HG02763 (cell line): ENCODE data around the gene CNPY2.
"Not testable (repeated sequence)": the region's sequence is repeated elsewhere in the genome, so short reads cannot be mapped to it uniquely, and the experiment has no call there.

Source experiments
- ATAC-seq: cut with Tn5 transposase; IDR thresholded peaks from one replicate; pipeline ENCODE4 v1.9.1; 2021; ENCODE audit warnings: mild to moderate bottlenecking, moderate library complexity; ENCODE audit not compliant: unreplicated experiment

Gene CNPY2

GRCh38 chr12:56315622-56316473 is at the start of gene CNPY2:
CNPY2 (minus strand) TSS chr12:56315988; CDS start chr12:56315217, 771 bp downstream.
- peak; percentile 87 for ATAC-seq

GRCh38 chr12:56362130-56363059 is 46.6 kb upstream of the CNPY2 start, which contains the start of gene APOF:
APOF (minus strand) TSS chr12:56362857; CDS start chr12:56362745, 112 bp downstream.
- ATAC-seq = no peak

DNA sequence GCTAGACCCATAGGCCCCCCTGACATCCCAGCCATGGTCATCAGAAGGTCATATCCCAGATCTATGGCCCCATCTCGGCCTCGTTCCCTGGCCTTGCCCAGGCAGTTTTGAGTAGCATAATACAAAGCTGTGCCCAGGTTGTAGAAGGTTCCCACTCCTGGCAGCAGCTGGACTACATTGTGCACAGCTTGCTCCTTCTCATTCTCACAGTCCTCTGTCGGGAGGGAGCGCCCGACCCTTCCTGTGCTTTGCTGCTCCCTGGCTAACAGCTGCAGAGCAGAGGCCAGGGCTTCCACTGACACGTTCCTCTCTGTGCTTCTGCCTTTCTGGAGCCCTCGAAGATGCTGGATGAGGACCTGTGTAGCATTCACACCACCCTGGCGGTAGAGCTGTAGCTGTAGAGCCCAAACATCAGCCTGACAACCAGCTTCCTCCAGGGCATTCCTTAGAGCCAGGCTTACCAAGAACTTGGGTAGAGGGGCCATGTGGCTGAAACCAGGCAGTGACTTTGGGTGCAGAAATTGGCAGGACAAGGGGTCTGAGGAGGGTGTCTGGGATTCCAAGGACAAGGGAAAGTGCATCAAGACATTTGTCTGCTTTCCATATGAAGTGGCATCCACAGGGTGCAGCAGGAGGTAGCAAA is 45.8 kb upstream of the CNPY2 start:
- no peak for ATAC-seq

- peak; percentile 94 for ATAC-seq
Measured at GRCh38 chr12:56359851-56360767, 44.3 kb upstream of the CNPY2 start, which contains the start of gene STAT2. STAT2 (minus strand) TSS chr12:56360107; CDS start chr12:56356571, 3,536 bp downstream.

- ATAC-seq = no peak
Measured at GRCh38 chr12:56358836-56359532, 43.2 kb upstream of the CNPY2 start.

- no peak for ATAC-seq
Measured at GRCh38 chr12:56351325-56351724, 35.5 kb upstream of the CNPY2 start.

DNA sequence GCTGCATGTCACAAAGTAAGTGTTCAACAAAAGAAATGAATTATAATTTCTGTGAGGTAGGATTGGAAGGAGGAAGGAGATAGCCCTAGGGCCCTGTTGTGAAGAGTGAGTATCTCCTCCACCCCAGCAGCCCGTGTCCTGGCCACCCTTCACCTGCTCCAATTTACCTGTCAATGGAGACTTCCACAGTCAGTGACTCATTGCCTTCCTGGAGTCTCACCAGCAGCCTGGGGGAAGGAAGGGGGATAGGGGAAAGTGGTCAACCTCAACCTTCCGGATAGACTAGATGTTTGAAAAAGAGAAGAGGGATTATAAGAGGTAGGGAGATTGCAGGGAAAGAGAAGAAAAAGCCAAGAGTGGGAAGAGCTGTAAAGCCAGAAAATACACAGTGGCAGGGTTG is 34.9 kb upstream of the CNPY2 start:
- no peak for ATAC-seq

DNA sequence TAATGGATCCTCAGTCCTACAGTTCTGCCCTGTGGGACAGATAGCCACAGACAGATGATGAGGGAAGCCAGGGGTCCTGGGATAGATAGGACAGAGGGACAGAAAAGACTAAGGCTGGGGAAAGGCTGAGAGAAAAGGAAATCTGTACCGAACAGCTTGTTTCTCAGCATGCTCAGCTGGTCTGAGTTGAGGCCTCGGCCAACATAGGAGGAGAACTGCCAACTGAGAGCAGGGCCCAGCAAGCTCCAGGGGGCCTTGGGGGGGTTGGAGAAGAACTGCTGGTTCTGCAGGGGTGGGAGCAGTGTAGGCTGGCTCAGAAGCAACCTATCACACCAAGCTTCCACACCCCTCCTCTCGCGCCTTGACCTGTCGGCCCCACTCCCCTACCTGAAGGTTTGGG is 33.0 kb upstream of the CNPY2 start:
- no peak for ATAC-seq

DNA sequence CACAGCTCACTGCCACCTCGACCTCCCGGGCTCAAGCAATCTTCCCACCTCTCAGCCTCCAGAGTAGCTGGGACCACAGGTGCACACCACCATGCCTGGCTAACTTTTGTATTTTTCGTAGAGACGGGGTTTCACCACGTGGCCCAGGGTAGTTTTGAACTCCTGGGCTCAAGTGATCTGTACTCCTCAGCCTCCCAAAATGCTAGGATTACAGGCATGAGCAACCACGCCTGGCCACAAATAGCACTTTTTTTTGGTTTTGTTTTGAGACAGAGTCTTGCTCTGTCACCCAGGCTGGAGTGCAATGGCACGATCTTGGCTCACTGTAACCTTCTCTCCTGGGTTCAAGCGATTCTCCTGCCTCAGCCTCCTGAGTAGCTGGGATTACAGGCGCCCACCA is 31.5 kb upstream of the CNPY2 start:
- ATAC-seq = not testable (repeated sequence)

- ATAC-seq = no peak
Measured at GRCh38 chr12:56346675-56347074, 30.9 kb upstream of the CNPY2 start.

- not testable (repeated sequence) for ATAC-seq
Measured at GRCh38 chr12:56342290-56342689, 26.5 kb upstream of the CNPY2 start.

DNA sequence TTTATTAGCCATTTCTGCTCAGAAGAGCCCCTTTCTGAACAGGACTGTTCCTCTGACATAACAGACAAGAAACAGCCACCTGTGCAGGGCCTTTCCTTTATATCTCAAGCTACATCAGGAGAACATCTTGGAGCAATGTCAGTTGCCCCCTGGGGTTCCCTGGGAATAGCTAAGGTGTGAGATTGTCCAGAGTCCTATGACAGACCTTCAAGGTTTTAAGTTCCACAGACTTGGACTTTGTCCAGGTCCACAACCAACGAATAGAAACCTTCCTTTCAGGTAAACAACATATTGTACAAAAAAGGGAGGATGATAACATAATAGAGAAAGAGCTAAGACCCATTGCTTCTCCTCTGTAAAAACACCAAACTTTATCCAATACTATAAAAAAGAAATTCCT is 25.8 kb upstream of the CNPY2 start:
- no peak for ATAC-seq

GRCh38 chr12:56339158-56339422 is 23.3 kb upstream of the CNPY2 start:
- ATAC-seq = no peak

GRCh38 chr12:56338308-56339157 is 22.7 kb upstream of the CNPY2 start, which contains the start of gene IL23A:
IL23A (plus strand) TSS chr12:56338884; CDS start chr12:56339045, 161 bp downstream.
- ATAC-seq = no peak

DNA sequence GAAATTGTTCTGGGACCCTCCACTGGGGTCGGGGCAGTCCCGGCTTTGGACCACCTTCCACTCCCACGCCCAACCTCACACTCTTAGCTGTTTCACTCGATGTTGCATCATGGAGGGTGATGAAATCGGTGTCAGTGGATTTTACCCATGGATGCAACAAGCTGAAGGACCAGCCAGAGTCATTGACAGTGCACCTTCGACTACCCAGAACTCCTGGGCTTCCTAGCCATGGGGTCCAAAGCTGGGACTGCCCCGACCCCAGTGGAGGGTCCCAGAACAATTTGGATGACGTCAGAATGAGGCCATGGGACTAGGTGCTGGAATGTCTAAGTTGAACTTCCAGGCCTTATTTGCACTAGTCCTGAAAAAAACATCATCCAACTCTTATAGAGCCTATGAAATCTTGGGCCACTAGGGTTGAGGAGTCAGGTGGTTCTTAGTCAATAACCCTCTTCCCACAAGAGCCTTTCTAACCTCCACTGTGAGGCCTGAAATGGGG is 22.0 kb upstream of the CNPY2 start:
- ATAC-seq = no peak

DNA sequence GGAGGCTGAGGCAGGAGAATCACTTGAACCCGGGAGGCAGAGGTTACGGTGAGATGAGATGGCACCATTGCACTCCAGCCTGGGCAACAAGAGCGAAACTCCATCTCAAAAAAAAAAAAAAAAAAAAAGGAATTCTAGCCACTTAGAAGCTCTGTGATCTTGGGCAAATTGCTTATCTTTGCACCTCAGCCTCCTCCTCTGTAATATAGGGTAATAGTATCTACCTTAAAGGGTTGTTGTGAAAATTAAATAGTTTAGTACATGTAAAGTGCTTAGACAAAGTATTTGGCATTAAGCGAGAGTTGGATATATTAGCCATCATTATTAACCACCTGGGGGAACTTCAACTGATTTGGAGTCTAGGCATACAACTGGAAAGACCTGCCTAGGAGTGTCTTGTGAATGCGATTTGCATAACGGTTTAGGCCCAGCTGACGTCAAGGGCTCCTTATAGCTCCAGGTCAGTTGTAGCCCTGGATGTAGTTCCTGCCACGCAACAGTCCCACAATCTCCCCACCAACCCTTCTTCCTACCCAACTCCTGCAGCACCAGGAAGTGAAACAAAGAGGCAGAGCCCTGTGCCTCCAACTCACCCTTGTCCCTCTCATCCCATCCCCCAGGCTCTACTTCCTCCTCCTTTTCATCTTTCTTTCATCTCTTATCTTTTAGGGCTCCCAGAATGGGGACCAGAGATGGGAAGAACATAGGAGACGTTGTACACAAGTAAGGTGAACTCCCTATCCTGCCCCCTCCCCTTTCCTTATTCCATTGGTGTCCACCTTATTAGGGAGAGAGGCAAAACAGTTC is 20.8 kb upstream of the CNPY2 start:
- no peak for ATAC-seq

DNA sequence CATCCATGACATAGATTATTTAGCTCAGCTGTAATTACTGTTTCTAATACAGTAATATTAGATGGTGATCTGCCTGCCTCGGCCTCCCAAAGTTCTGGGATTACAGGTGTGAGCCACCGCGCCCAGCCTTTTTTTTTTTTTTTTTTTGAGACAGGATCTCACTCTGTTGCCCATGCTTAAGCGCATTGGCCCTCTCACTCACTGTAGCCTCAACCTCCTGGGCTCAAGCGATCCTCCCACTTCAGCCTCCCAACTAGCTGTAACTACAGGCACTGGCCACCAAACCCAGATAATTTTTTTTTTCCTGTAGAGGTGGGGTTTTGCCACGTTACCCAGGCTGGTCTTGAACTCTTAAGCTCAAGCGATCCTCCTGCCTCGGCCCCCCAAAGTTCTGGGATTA is 19.7 kb upstream of the CNPY2 start:
- ATAC-seq = not testable (repeated sequence)

- ATAC-seq = no peak
Measured at GRCh38 chr12:56334490-56334793, 18.7 kb upstream of the CNPY2 start.
